SK-N-SH treated with all-trans-retinoic acid at 6 μM for 48 hours (cell line): ENCODE data around the gene HIGD2B.
"Not testable (repeated sequence)": the region's sequence is repeated elsewhere in the genome, so short reads cannot be mapped to it uniquely, and the experiment has no call there.

ENCODE experiments used
- ARNTL ChIP-seq: fragments of 450-650 bp; formaldehyde crosslinking; IDR thresholded peaks from 2 replicates; pipeline ENCODE4 v1.5.0; 2020; ENCODE audit warnings: low read depth, mild to moderate bottlenecking, moderate library complexity, borderline replicate concordance
- SNAI2 ChIP-seq: fragments of 250-450 bp; sonication (Bioruptor Pico); IDR thresholded peaks from 2 replicates; pipeline ENCODE4 v1.5.0; 2020; ENCODE audit warnings: mild to moderate bottlenecking, moderate library complexity
- TCF4 ChIP-seq: fragments of 250-450 bp; sonication (Bioruptor Pico); IDR thresholded peaks from 2 replicates; pipeline ENCODE4 v1.8.0; 2021; ENCODE audit warnings: mild to moderate bottlenecking, moderate library complexity, borderline replicate concordance
- TOX ChIP-seq: fragments of 250-450 bp; sonication (Bioruptor Pico); IDR thresholded peaks from 2 replicates; pipeline ENCODE4 v1.8.0; 2021; ENCODE audit warnings: mild to moderate bottlenecking, moderate library complexity, borderline replicate concordance
- ZFP30 ChIP-seq: fragments of 450-650 bp; formaldehyde crosslinking; IDR thresholded peaks from 2 replicates; pipeline ENCODE4 v1.5.0; 2022; ENCODE audit warnings: mild to moderate bottlenecking, moderate library complexity
- TF ChIP-seq, protein P1 (sequence below): fragments of 250-450 bp; sonication (Bioruptor Pico); IDR thresholded peaks from 2 replicates; pipeline ENCODE4 v1.5.1; 2021; ENCODE audit warnings: mild to moderate bottlenecking, moderate library complexity

DNA sequence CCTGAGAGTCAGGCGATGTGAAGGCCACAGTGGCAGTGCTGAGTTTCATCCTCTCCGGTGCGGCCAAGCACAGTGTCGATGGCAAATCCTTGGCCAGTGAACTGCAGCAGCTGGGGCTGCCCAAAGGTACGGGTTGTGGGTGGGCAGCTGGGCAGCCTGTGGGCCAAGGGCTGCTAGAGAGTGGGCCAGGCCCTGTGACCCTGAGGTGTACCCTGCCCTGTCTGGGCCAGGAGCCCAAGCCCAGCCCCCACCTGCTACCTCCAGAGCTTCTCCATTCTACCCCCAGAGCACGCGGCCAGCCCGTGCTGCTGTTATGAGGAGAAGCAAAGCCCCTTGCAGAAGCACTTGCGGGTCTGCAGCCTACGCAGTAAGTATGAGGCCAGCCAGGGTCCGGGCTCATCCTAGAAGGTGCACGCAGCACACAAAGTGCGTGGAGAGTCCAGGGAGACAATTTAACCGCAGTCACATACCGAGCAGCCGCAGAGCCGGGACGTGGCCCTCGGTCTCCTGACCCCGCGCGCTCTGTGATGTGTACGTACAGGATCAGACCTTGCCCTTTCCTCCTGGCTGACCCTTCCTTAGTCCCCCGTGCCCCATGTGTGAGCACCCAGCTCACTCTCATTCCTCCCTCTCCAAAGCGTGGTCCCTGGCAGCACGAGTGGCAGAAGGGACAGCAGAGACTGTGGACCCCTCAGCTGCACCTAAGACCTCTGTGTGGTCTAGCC lies 46.1 kb downstream of the HIGD2B start:
- TF ChIP-seq SNAI2; ZFP30 (CRISPR knock-in tag); ARNTL (CRISPR knock-in tag); TOX; TCF4: not testable (repeated sequence)
- TF ChIP-seq, protein P1, sequence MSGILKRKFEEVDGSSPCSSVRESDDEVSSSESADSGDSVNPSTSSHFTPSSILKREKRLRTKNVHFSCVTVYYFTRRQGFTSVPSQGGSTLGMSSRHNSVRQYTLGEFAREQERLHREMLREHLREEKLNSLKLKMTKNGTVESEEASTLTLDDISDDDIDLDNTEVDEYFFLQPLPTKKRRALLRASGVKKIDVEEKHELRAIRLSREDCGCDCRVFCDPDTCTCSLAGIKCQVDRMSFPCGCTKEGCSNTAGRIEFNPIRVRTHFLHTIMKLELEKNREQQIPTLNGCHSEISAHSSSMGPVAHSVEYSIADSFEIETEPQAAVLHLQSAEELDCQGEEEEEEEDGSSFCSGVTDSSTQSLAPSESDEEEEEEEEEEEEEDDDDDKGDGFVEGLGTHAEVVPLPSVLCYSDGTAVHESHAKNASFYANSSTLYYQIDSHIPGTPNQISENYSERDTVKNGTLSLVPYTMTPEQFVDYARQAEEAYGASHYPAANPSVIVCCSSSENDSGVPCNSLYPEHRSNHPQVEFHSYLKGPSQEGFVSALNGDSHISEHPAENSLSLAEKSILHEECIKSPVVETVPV: not testable (repeated sequence)
